GM19452 (cell line): ENCODE measurements around the gene RER1.

ENCODE experiments used
- ATAC-seq: cut with Tn5 transposase; IDR thresholded peaks from one replicate; pipeline ENCODE4 v1.9.1; 2021; ENCODE audit not compliant: unreplicated experiment

Gene RER1

GRCh38 chr1:2353551-2354438, 37.8 kb upstream of the RER1 start:
- ATAC-seq = no peak

GRCh38 chr1:2354511-2355372, 36.9 kb upstream of the RER1 start:
- ATAC-seq = no peak

- ATAC-seq = no peak
Measured at GRCh38 chr1:2355373-2356261, 36.0 kb upstream of the RER1 start.

GRCh38 chr1:2356401-2356800, 35.2 kb upstream of the RER1 start:
- ATAC-seq = no peak

GRCh38 chr1:2356911-2357845, 34.5 kb upstream of the RER1 start:
- ATAC-seq = no peak

- ATAC-seq = no peak
Measured at GRCh38 chr1:2358072-2358471, 33.6 kb upstream of the RER1 start.

GRCh38 chr1:2358651-2359640, 32.7 kb upstream of the RER1 start:
- ATAC-seq = no peak

GRCh38 chr1:2360588-2361364, 30.9 kb upstream of the RER1 start:
- ATAC-seq = no peak

GRCh38 chr1:2363847-2364513, 27.7 kb upstream of the RER1 start:
- no peak for ATAC-seq

- no peak for ATAC-seq
Measured at GRCh38 chr1:2368053-2368744, 23.4 kb upstream of the RER1 start.

GRCh38 chr1:2372551-2373490, 18.8 kb upstream of the RER1 start:
- no peak for ATAC-seq

- ATAC-seq = no peak
Measured at GRCh38 chr1:2373551-2374251, 17.9 kb upstream of the RER1 start.

- ATAC-seq = no peak
Measured at GRCh38 chr1:2374252-2375155, 17.1 kb upstream of the RER1 start.
